ENCODE data around the gene SYK.

Gene SYK

GRCh38 chr9:90867101-90867500, 65.5 kb downstream of the SYK start:
- no peak overlapping the region for H3K4me3 ChIP-seq (ENCODE audit: low read length)
- no peak for TF ChIP-seq CTCF (conservative IDR thresholded peaks at IDR 0.05; ENCODE audit: low read length)
- no peak for DNase-seq (ENCODE audit: low read depth)

GRCh38 chr9:90868555-90868954, 66.9 kb downstream of the SYK start:
- no peak for DNase-seq (ENCODE audit: low read depth)
- no peak for TF ChIP-seq CTCF (conservative IDR thresholded peaks at IDR 0.05; ENCODE audit: low read length)
- H3K4me3 ChIP-seq (ENCODE audit: low read length), result no peak overlapping the region

- no peak for DNase-seq (ENCODE audit: low read depth)
- no peak overlapping the region for H3K4me3 ChIP-seq (ENCODE audit: low read length)
- TF ChIP-seq CTCF (conservative IDR thresholded peaks at IDR 0.05; ENCODE audit: low read length), result no peak
Observed at GRCh38 chr9:90869361-90869760, 67.7 kb downstream of the SYK start.

- no peak overlapping the region for H3K4me3 ChIP-seq (ENCODE audit: low read length)
- DNase-seq (ENCODE audit: low read depth), result peak; percentile 35
- TF ChIP-seq CTCF (conservative IDR thresholded peaks at IDR 0.05; ENCODE audit: low read length), result peak; percentile 96
Observed at GRCh38 chr9:90870621-90871326, 69.2 kb downstream of the SYK start.

- no peak overlapping the region for H3K4me3 ChIP-seq (ENCODE audit: low read length)
- DNase-seq (ENCODE audit: low read depth), result peak; percentile 7
- no peak for TF ChIP-seq CTCF (conservative IDR thresholded peaks at IDR 0.05; ENCODE audit: low read length)
Observed at GRCh38 chr9:90871327-90871935, 69.8 kb downstream of the SYK start.

GRCh38 chr9:90872835-90873294, 71.2 kb downstream of the SYK start:
- no peak for TF ChIP-seq CTCF (conservative IDR thresholded peaks at IDR 0.05; ENCODE audit: low read length)
- no peak overlapping the region for H3K4me3 ChIP-seq (ENCODE audit: low read length)
- peak; percentile 11 for DNase-seq (ENCODE audit: low read depth)

- H3K4me3 ChIP-seq (ENCODE audit: low read length), result no peak overlapping the region
- DNase-seq (ENCODE audit: low read depth), result no peak
- no peak for TF ChIP-seq CTCF (conservative IDR thresholded peaks at IDR 0.05; ENCODE audit: low read length)
Observed at GRCh38 chr9:90873422-90873821, 71.8 kb downstream of the SYK start.

Data from AG10803 (cell line).